Urinary bladder (tissue), 4 donors: Measurements from ENCODE around the gene AKT3. TPM values are rescaled to one million over a fixed set of nuclear protein-coding genes. Genes with fewer than 3 reads are reported as not detected.

Experiments
- DNase-seq: peaks from one replicate; pipeline ENCODE4 v3.0.0-alpha.2; 2015; ENCODE audit errors: extremely low spot score
- H3K27ac ChIP-seq: one replicate; pipeline ENCODE4 v1.5.1; 2013; ENCODE audit warnings: low read depth, mild to moderate bottlenecking, moderate library complexity
- H3K36me3 ChIP-seq: one replicate; pipeline ENCODE4 v1.6.1; 2013; ENCODE audit warnings: mild to moderate bottlenecking, moderate library complexity; ENCODE audit not compliant: insufficient read depth
- H3K4me1 ChIP-seq: one replicate; pipeline ENCODE4 v1.6.1; 2013; ENCODE audit warnings: mild to moderate bottlenecking, moderate library complexity; ENCODE audit not compliant: insufficient read depth
- H3K4me3 ChIP-seq: one replicate; pipeline ENCODE4 v1.5.1; 2013; ENCODE audit warnings: low read depth, low read length
- WGBS: extraction: QIAGEN DNeasy Blood & Tissue Kit; methylation state at CpG from one replicate; pipeline ENCODE4 v1.1.7; 2013; 5-methylcytosine and 5-hydroxymethylcytosine counted together
- polyA plus RNA-seq: library from polyadenylated mRNA; stranded (reverse); fragments of 200-250 nt; gene quantifications from one replicate; pipeline ENCODE4 v1.2.3, GENCODE V29; 2013
- total RNA-seq: library from RNA; depleted of rRNA; stranded (reverse); fragments of >200 nt; gene quantifications from one replicate; pipeline ENCODE4 v1.2.3, GENCODE V29; 2014
- donor health status: healthy with polysubstance abuse.
- donor health status: healthy.

AKT3 gene
- total and polyA plus RNA-seq, 2 donors, result 43.0 to 94.3 TPM

- Histone ChIP-seq H3K4me1 (no peaks in the 10 kb centered on the region), H3K4me3 (no peak overlapping the region), H3K27ac (no peak overlapping the region), H3K36me3 (no peaks in the 10 kb centered on the region)
- no peak for DNase-seq
- WGBS, result 69% methylated on average over 3 of the region's 3 CpGs
Observed at GRCh38 chr1:243447347-243447746, 402.7 kb downstream of the AKT3 start.

- 67% methylated on average over 4 of the region's 4 CpGs for WGBS
- H3K27ac ChIP-seq, result no peak overlapping the region
Observed at GRCh38 chr1:243443557-243443956, 406.5 kb downstream of the AKT3 start.

GRCh38 chr1:243441601-243442000 is 408.4 kb downstream of the AKT3 start:
- no peak for DNase-seq
- no peaks in the 10 kb centered on the region for H3K4me1 ChIP-seq
- H3K27ac ChIP-seq, result no peak overlapping the region
- no peaks in the 10 kb centered on the region for H3K36me3 ChIP-seq
- no peak overlapping the region for H3K4me3 ChIP-seq

More at GRCh38 chr1:243443557-243443956, 406.5 kb downstream of the AKT3 start:
- H3K36me3 ChIP-seq, result no peaks in the 10 kb centered on the region
- H3K4me1 ChIP-seq, result no peaks in the 10 kb centered on the region
- no peak overlapping the region for H3K4me3 ChIP-seq
- no peak for DNase-seq

GRCh38 chr1:243440406-243440805 is 409.6 kb downstream of the AKT3 start:
- WGBS, result 86% methylated on average over 2 of the region's 2 CpGs
- no peaks in the 10 kb centered on the region for H3K4me1 ChIP-seq
- no peaks in the 10 kb centered on the region for H3K36me3 ChIP-seq
- DNase-seq, result no peak
- H3K27ac ChIP-seq, result no peak overlapping the region
- H3K4me3 ChIP-seq, result no peak overlapping the region

GRCh38 chr1:243438815-243439214 is 411.2 kb downstream of the AKT3 start:
- WGBS, result 85% methylated on average over 2 of the region's 2 CpGs
- DNase-seq, result no peak
- H3K36me3 ChIP-seq, result no peaks in the 10 kb centered on the region

More at GRCh38 chr1:243438815-243439214, 411.2 kb downstream of the AKT3 start:
- Histone ChIP-seq H3K27ac (no peak overlapping the region), H3K4me1 (no peaks in the 10 kb centered on the region), H3K4me3 (no peak overlapping the region)

Other genes starting within 250 kb of the AKT3 start
- gene ZBTB18, start 201.0 kb upstream of the AKT3 start, total RNA-seq, result 18.2 TPM
- gene ZBTB18, start 201.0 kb upstream of the AKT3 start, polyA plus RNA-seq, result 13.1 TPM